ENCODE measurements around the gene OLFML2A. TPM values are rescaled to one million over a fixed set of nuclear protein-coding genes. Genes with fewer than 3 reads are reported as not detected.

The OLFML2A gene
- total RNA-seq, 1 experiment from 2014 or later: 5.8 TPM

DNA sequence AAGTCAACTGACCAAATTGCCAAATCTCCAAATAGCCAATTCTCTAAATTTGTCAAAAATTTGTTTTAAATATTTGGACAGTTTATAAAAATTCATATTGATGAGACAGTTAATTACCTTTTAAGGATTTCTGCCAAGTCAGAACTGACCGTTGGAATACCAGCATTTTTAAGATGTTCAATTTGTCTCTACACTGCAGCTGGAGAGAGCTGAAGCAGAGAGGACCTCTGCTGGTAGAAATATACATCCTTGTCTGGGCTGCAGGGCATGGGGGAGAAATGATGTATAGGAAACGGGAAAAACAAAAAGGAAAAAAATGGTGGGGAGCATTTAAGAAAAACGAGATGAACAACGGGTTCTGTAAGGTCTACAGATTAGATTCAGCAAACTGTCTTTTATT is 22.6 kb upstream of the OLFML2A start:
- peaks cover 4% of the 10 kb centered on the region for H3K4me1 ChIP-seq (ENCODE audit: insufficient read depth, low read length)
- H3K56ac ChIP-seq (ENCODE audit: insufficient read length, low read depth, low read length): no peak overlapping the region
- H2BK5ac ChIP-seq (ENCODE audit: insufficient read length, low read length): no peak overlapping the region
- WGBS (ENCODE audit: extremely low coverage, insufficient read length, low lambda C conversion rate): no CpG with 5 or more reads among the region's 4 CpGs
- H4K5ac ChIP-seq (ENCODE audit: insufficient read length, low read depth, low read length): no peak overlapping the region
- no peak overlapping the region for H3K27ac ChIP-seq (ENCODE audit: insufficient read length, low read depth, low read length)
- no peaks in the 10 kb centered on the region for H3K27me3 ChIP-seq (ENCODE audit: insufficient read depth, low read length)
- no peaks in the 10 kb centered on the region for H3K27me3 Mint-ChIP-seq (ENCODE audit: low read depth)
- H3K79me1 ChIP-seq (ENCODE audit: insufficient read depth, low read depth, low read length, poor library complexity, severe bottlenecking): peaks cover 5% of the 10 kb centered on the region
- no peak overlapping the region for H2AK5ac ChIP-seq (ENCODE audit: insufficient read length, low read length)
- H3K4me2 ChIP-seq (ENCODE audit: insufficient read depth, insufficient read length, low read length): no peak overlapping the region
- no peak overlapping the region for H3K9ac ChIP-seq (ENCODE audit: extremely low read depth, insufficient read length, low read length)
- no peak overlapping the region for H3K14ac ChIP-seq (ENCODE audit: insufficient read depth, low read length)
- no peak overlapping the region for H2BK20ac ChIP-seq (ENCODE audit: low read depth, low read length, poor library complexity, severe bottlenecking)
- H4K20me1 ChIP-seq (ENCODE audit: control insufficient read depth, insufficient read depth, insufficient read length): no peaks in the 10 kb centered on the region
- no peak overlapping the region for H3T11ph ChIP-seq (ENCODE audit: low read length)
- no peaks in the 10 kb centered on the region for H3K9me3 ChIP-seq (ENCODE audit: control insufficient read depth, low read depth, low read length)
- H2BK12ac ChIP-seq (ENCODE audit: insufficient read length, low read depth, low read length): no peak overlapping the region
- H2BK120ac ChIP-seq (ENCODE audit: low read depth, low read length, poor library complexity, severe bottlenecking): no peak overlapping the region
- peak overlapping the region in 1 of 2 experiments; percentile 47; a peak in 3 of 5 replicates for H3K4me3 Mint-ChIP-seq
- H3K23ac ChIP-seq (ENCODE audit: insufficient read length, low read depth, low read length): no peak overlapping the region
- H2AFZ ChIP-seq (ENCODE audit: low read length): no peak overlapping the region
- H4K8ac ChIP-seq (replicated peaks; ENCODE audit: insufficient read length, low read depth, low read length): no peak overlapping the region
- H4K91ac ChIP-seq (ENCODE audit: insufficient read length, low read depth, low read length): no peak overlapping the region
- no peak overlapping the region for H3K18ac ChIP-seq (ENCODE audit: insufficient read length, low read depth, low read length)
- no peak for DNase-seq
- TF ChIP-seq CTCF (conservative IDR thresholded peaks at IDR 0.05): peak; percentile 62
- H3K23me2 ChIP-seq (ENCODE audit: insufficient read length, low read depth, low read length, poor library complexity, severe bottlenecking): no peaks in the 10 kb centered on the region
- no peaks in the 10 kb centered on the region for H3K36me3 Mint-ChIP-seq (ENCODE audit: insufficient read depth in 1 of 3, low read depth in 3 of 3)
- H3K4ac ChIP-seq (ENCODE audit: low read depth, low read length): no peak overlapping the region
- H3K4me1 Mint-ChIP-seq: peaks cover 77 to 80% of the 10 kb centered on the region in 2 experiments
- H3K9me3 Mint-ChIP-seq: no peaks in the 10 kb centered on the region
- peaks cover 23% of the 10 kb centered on the region; the same call in 1 of the 2 replicates for H3K79me2 ChIP-seq (ENCODE audit: insufficient read depth, low read length)
- H2BK15ac ChIP-seq (ENCODE audit: low read depth, low read length): no peak overlapping the region
- peak overlapping the region in 2 of 3 experiments; percentile 3 to 93; a peak in 2 of 7 replicates for H3K27ac Mint-ChIP-seq
